HUES64 (cell line): Measurements from ENCODE around the gene NUDT16. TPM values are rescaled to one million over a fixed set of nuclear protein-coding genes. Genes with fewer than 3 reads are reported as not detected.

Experiments
- H3K27ac ChIP-seq: 2 replicates; pipeline ENCODE4 v1.7.0; 2013; ENCODE audit warnings: low read depth, low read length, inconsistent platforms
- H3K27me3 ChIP-seq: 2 replicates; pipeline ENCODE4 v1.6.1; 2013; ENCODE audit warnings: mild to moderate bottlenecking, low read length; ENCODE audit not compliant: insufficient read depth
- H3K36me3 ChIP-seq: 2 replicates; pipeline ENCODE4 v1.6.1; 2013; ENCODE audit warnings: mild to moderate bottlenecking, low read length; ENCODE audit not compliant: insufficient read depth
- H3K4me1 ChIP-seq: 2 replicates; pipeline ENCODE4 v1.6.1; 2013; ENCODE audit warnings: mild to moderate bottlenecking, low read length, moderate library complexity; ENCODE audit not compliant: insufficient read depth
- H3K4me3 ChIP-seq: 2 replicates; pipeline ENCODE4 v1.5.1; 2013; ENCODE audit warnings: mild to moderate bottlenecking, low read length, moderate library complexity
- H3K9ac ChIP-seq: 2 replicates; pipeline ENCODE4 v1.6.1; 2013; ENCODE audit warnings: mild to moderate bottlenecking, low read depth, low read length
- H3K9me3 ChIP-seq: 2 replicates; pipeline ENCODE4 v1.6.1; 2013; ENCODE audit warnings: low read depth, low read length; ENCODE audit not compliant: insufficient read depth
- WGBS: fragments of 150-250, 120-280 bp; methylation state at CpG from one replicate; pipeline ENCODE4 v1.1.7; 2013; ENCODE audit warnings: missing lambda C conversion rate; 5-methylcytosine and 5-hydroxymethylcytosine counted together
- polyA plus RNA-seq, 2 experiments: library from polyadenylated mRNA; stranded (reverse); fragments of 50-300 nt; gene quantifications; one replicate each; pipeline ENCODE4 v1.2.3, GENCODE V29; 2013

Gene NUDT16
- polyA plus RNA-seq (2013, experiment 1 of 2) = 12.1 TPM
- 13.6 TPM for polyA plus RNA-seq (2013, experiment 2 of 2)

DNA sequence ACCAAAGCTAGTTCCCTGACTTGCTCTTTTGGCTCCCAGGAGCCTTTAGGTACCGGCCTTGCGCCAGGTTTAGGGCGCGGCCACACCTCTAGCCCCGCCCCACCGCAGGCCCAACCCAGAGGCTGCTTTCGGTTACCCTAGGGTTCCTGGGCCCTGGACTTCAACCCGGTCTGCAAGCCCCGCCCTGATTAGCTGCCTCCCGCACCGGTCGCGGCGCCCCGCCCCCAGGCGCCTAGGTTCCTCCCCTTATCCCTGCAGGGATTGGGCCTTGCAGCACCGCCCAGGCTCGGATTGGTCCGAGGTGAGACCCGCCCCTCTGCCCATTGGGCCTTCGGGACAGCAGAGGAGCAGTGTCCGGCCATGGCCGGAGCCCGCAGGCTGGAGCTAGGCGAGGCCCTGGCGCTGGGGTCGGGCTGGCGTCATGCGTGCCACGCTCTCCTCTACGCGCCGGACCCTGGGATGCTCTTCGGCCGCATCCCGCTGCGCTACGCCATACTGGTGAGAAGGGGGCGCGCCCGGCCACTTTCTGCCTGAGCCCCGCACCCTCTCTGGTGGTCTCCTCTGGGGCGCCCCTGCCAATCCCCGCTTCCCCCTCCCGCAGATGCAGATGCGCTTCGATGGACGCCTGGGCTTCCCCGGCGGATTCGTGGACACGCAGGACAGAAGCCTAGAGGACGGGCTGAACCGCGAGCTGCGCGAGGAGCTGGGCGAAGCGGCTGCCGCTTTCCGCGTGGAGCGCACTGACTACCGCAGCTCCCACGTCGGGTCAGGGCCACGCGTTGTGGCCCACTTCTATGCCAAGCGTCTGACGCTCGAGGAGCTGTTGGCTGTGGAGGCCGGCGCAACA lies at the start of gene NUDT16:
TSS of gene NUDT16 (plus strand) at position 330 of the 847 bp plus-strand sequence. CDS start at position 361, 31 bp downstream.
- peak within 1 kb of the TSS; percentile 92 for H3K4me3 ChIP-seq
- no peaks in the 10 kb centered on the region for H3K27me3 ChIP-seq
- H3K9me3 ChIP-seq = no peaks in the 10 kb centered on the region
- H3K9ac ChIP-seq = peak within 1 kb of the TSS; percentile 76
- H3K4me1 ChIP-seq = no peaks in the 10 kb centered on the region
- peaks cover 18% of the 10 kb centered on the region for H3K36me3 ChIP-seq
- H3K27ac ChIP-seq = peak within 1 kb of the TSS; percentile 49; the same call in 1 of the 2 replicates
- WGBS = 1% methylated on average over 73 of the region's 73 CpGs

DNA sequence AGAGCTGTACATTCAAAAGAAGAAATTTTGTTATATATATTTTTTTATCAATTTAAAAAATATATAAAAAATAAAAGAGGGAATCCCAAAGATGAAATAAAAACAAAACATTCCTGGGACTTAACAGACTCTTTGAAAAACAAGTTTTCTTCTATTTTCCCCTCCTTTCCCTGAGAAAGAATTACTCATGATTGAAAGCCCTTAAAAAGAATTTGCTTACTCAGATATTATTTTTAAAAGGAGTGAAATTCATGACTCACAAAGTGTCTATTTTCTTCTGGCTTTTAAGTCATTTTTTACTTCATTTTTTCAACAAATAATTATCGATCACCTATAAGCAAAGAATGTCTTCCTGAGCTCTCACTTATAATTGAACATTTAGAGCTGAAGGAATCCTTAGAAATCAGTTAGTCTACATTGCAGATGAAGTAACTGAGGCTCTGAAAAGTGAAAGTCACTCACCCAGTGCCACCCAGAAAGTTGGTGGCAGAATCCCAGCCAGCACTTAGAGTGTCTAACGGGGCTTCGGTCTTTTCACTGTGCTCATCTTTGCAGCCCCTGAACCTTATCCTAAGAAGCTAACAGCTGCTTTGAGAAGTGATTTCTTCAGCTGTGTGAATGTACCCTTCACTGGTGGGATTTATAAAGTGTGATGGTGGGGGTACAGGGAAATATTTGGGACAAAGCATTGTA lies 42.5 kb upstream of the NUDT16 start:
- Histone ChIP-seq H3K4me3 (no peak overlapping the region), H3K27ac (no peak overlapping the region), H3K9ac (no peak overlapping the region), H3K9me3 (peaks cover 11% of the 10 kb centered on the region; the same call in 1 of the 2 replicates), H3K4me1 (no peaks in the 10 kb centered on the region), H3K27me3 (no peaks in the 10 kb centered on the region), H3K36me3 (no peaks in the 10 kb centered on the region)
- WGBS = 93% methylated on average over 3 of the region's 3 CpGs

DNA sequence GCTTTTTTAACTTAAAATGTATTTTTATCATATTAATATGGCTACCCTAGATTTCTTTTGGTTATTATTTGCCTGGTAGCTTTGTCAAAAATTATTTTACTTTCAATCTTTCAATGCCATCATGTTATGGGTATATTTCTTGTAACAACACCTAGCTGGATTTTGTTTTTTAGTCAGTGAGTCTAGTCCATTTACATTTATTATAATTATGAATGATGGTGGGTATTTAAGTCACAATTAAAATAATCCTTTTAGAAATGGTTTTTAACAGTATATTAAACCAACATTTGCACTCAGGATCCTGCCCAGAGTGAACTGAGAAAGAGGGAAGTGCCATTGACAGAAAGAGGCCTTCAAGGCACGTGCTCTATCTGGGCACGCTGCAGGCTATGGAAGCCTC lies 39.8 kb upstream of the NUDT16 start:
- no peak overlapping the region for H3K4me3 ChIP-seq
- H3K9me3 ChIP-seq = peaks cover 19% of the 10 kb centered on the region
- WGBS = 96% methylated on average over 2 of the region's 2 CpGs

DNA sequence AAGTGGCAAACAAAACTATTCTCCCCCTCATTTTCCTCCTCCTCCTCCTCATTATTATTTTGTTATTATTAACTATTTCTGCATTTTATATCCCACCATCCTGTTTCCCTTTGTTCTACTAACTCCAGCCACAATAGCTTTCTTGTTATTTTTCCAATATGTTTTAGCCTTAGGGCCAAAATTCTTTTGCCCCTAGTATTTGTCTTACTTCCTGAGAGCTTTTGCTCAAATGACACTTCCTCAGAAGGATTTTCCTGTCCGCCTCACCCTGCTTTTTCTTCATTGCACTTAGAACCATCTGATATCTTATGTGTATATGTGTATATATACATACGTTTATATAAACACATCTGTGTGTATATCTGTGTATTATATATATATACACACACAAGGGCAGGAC lies 32.7 kb upstream of the NUDT16 start:
- 100% methylated on average over 1 of the region's 2 CpGs for WGBS
- no peak overlapping the region for H3K27ac ChIP-seq
- H3K36me3 ChIP-seq = no peaks in the 10 kb centered on the region
- peaks cover 9% of the 10 kb centered on the region; the same call in 1 of the 2 replicates for H3K9me3 ChIP-seq
- H3K9ac ChIP-seq = no peak overlapping the region
- H3K27me3 ChIP-seq = no peaks in the 10 kb centered on the region
- no peak overlapping the region for H3K4me3 ChIP-seq
- peaks cover 24% of the 10 kb centered on the region for H3K4me1 ChIP-seq

More for the DNA sequence above, 39.8 kb upstream of the NUDT16 start:
- Histone ChIP-seq H3K4me1 (no peaks in the 10 kb centered on the region), H3K36me3 (no peaks in the 10 kb centered on the region), H3K9ac (no peak overlapping the region), H3K27me3 (no peaks in the 10 kb centered on the region), H3K27ac (no peak overlapping the region)

DNA sequence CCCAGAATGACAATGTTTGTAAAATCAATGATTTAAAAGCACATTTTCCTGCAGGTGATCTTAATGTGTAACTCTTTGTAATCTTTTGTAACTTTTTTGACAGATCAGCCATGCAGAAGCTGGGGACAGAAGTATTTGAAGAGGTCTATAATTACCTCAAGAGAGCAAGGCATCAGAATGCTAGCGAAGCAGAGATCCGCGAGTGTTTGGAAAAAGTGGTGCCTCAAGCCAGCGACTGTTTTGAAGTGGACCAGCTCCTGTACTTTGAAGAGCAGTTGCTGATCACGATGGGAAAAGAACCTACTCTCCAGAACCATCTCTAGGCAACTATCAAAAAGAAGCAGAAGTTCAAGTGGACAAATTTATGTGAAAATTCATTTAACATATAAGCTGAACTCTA lies 32.1 kb upstream of the NUDT16 start:
- 96% methylated on average over 5 of the region's 5 CpGs for WGBS

DNA sequence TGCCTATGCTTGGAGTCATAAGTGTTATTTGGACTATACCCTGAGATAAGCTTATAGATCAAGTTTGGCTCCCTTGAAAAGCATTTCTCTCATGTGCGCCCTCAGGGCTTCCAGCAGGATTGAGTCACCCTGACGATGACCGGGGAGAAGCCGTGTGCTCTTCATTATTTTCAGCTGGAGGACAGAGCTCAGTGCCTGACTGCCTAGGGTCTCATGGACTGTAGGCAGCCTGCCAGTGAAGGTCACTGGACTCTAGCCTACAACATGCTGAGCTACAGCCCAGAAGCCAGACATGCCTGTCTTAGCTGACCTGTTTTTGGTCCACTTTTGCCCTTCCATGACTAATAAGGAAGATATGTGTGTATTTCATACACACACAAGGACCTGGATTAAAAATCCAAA lies 31.6 kb upstream of the NUDT16 start:
- Histone ChIP-seq H3K9me3 (peaks cover 6% of the 10 kb centered on the region; the same call in 1 of the 2 replicates), H3K4me1 (peaks cover 24% of the 10 kb centered on the region), H3K36me3 (no peaks in the 10 kb centered on the region), H3K27me3 (no peaks in the 10 kb centered on the region), H3K4me3 (no peak overlapping the region), H3K9ac (no peak overlapping the region), H3K27ac (no peak overlapping the region)
- 90% methylated on average over 4 of the region's 4 CpGs for WGBS

More for the DNA sequence above, 32.1 kb upstream of the NUDT16 start:
- Histone ChIP-seq H3K4me1 (peaks cover 24% of the 10 kb centered on the region), H3K9ac (no peak overlapping the region), H3K27ac (no peak overlapping the region), H3K36me3 (no peaks in the 10 kb centered on the region), H3K27me3 (no peaks in the 10 kb centered on the region), H3K4me3 (no peak overlapping the region), H3K9me3 (peaks cover 9% of the 10 kb centered on the region; the same call in 1 of the 2 replicates)

DNA sequence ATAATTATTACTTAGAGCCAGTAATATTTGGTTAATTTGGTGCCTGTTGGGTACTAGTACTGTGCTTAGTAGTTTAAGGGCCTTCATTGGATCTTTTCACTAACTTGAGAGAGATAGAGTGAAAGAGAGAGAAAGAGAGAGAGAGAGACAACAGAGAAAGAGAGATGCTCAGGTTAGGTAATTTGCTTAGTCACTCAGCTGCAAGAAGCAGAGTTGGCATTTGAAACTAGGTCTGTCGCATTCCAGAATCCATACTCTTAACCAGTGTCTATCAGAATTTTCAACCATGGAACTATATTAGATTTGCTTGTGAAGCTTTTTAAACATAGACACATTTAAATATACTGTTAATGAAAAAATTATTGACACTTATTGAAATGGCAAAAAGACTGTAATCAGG lies 31.1 kb upstream of the NUDT16 start:
- WGBS = 100% methylated on average over 1 of the region's 1 CpG
- Histone ChIP-seq H3K27ac (no peak overlapping the region), H3K9ac (no peak overlapping the region), H3K4me1 (peaks cover 24% of the 10 kb centered on the region), H3K27me3 (no peaks in the 10 kb centered on the region), H3K9me3 (peaks cover 2% of the 10 kb centered on the region; the same call in 1 of the 2 replicates), H3K36me3 (no peaks in the 10 kb centered on the region), H3K4me3 (no peak overlapping the region)

DNA sequence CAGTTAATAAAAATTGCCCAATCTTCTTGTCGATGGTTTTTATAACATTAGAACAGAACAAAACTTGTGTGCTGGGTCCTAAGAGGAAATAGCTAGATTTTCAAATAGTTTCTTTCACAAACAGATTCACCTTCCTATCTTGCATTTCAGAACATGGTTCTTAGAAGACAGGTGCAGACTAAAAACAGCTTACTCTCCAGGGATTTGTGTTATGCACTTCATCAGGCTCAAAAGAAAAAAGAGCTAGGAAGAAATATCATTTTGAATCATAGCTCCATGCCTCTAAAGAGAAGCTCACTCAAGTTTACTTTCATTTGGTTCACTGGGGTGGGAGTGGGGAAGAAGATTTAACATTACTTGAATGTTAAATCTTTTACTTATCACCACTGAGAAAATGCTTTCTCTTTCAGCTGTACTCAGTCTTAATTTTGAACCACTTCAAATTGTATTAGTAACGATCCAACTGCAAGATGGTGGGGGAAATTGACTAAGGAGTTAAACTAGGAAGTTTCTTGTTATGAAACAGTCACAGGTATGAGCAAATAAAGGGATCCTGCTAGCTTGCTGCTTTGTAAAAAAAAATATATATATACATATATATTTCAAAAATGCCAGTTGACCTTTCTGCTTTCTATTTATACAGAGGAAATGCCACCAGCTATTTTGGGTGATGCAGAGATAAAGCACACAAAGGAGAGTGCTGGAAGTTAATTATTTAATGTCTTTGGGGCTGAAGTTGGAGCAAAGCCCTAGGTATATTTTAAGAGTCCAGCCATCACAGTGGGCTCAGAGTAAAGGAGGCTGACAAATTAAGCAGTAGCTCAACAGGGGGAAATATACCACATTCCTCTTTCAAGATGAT lies 28.3 kb upstream of the NUDT16 start:
- Histone ChIP-seq H3K4me3 (no peak overlapping the region), H3K9me3 (no peaks in the 10 kb centered on the region), H3K27me3 (no peaks in the 10 kb centered on the region), H3K27ac (no peak overlapping the region), H3K9ac (no peak overlapping the region), H3K36me3 (no peaks in the 10 kb centered on the region), H3K4me1 (peaks cover 24% of the 10 kb centered on the region)
- 100% methylated on average over 2 of the region's 2 CpGs for WGBS

DNA sequence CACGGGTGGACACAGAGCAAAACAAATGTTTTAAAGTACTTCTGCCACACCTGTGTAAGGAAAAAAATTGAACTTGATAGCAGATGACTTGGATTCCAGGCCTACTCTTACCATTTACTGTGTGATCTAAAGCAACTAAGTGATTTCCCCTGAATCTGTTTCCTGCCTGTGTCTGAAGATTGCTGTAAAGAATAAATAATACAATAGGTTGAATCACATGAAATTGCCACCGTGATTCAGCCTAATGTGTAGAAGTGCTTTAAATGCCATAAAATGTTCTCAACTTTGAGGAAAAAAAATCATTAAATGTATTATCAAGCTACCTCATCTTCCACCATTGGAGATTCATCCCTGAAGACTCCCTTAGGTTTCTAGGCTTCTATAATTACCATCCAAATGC lies 27.6 kb upstream of the NUDT16 start:
- H3K9me3 ChIP-seq = no peaks in the 10 kb centered on the region
- no peak overlapping the region for H3K27ac ChIP-seq
- H3K4me1 ChIP-seq = peaks cover 24% of the 10 kb centered on the region
- no peaks in the 10 kb centered on the region for H3K36me3 ChIP-seq
- 83% methylated on average over 1 of the region's 2 CpGs for WGBS
- H3K27me3 ChIP-seq = no peaks in the 10 kb centered on the region
- H3K9ac ChIP-seq = no peak overlapping the region
- H3K4me3 ChIP-seq = no peak overlapping the region

DNA sequence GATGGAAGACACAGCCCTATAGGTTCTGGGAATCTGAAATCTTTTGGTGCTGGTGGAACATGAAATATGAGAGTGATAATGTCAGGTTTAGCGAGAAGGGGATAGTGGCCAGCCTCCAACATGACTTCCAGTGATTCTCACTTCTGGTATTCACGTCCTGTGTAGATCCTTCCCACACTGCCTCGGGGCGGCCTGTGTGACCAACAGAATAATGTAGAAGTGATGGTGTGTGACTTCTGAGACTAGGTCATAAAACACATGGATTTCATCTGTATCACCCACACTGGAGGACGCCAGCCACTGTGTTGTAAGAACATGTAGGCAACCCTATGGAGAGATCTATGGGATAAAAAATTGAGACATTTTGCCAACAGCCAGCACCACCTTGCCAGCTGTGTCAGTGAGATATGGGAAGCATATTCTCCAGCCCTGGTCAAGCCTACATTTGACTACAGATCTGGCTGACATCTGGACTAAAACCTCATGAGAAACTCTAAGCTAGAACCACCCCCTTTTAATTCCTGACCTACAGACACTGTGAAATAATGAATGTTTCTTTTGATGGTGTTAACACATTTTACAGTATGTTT lies 25.5 kb upstream of the NUDT16 start:
- H3K9me3 ChIP-seq = no peaks in the 10 kb centered on the region
- no peaks in the 10 kb centered on the region for H3K27me3 ChIP-seq
- 92% methylated on average over 5 of the region's 5 CpGs for WGBS
- H3K4me3 ChIP-seq = no peak overlapping the region
- no peak overlapping the region for H3K27ac ChIP-seq
- no peaks in the 10 kb centered on the region for H3K36me3 ChIP-seq
- no peak overlapping the region for H3K9ac ChIP-seq
- peaks cover 13% of the 10 kb centered on the region for H3K4me1 ChIP-seq
